Measurements from ENCODE around the gene BCAS3. TPM values are rescaled to one million over a fixed set of nuclear protein-coding genes. Genes with fewer than 3 reads are reported as not detected.

Gene BCAS3
- polyA plus RNA-seq, 1 experiment = 17.5 TPM

GRCh38 chr17:61091096-61091495 is 413.4 kb downstream of the BCAS3 start:
- ChIA-PET POLR2A (no interaction called here), CTCF (interaction anchor here (2.0 kb wide), 1 partner anchor 370 kb away, joined by 6 read pairs; no protein-coding TSS in a partner anchor)
- TF ChIP-seq CTCF (IDR thresholded peaks at IDR 0.05; ENCODE audit: low read depth, low read length) = no peak

GRCh38 chr17:61097781-61098180 is 420.1 kb downstream of the BCAS3 start:
- Histone ChIP-seq H3K9me3 (ENCODE audit: control insufficient read depth, insufficient read depth, low read length) (no peaks in the 10 kb centered on the region), H3K4me3 (ENCODE audit: low read depth, low read length) (no peak overlapping the region), H3K27me3 (ENCODE audit: control insufficient read depth, insufficient read depth, low read length) (no peaks in the 10 kb centered on the region), H3K27ac (ENCODE audit: low read depth, low read length) (no peak overlapping the region)
- DNase-seq (ENCODE audit: low read depth, low spot score) = no peak
- TF ChIP-seq CTCF (IDR thresholded peaks at IDR 0.05; ENCODE audit: low read depth, low read length) = no peak
- ChIA-PET POLR2A (no interaction called here), CTCF (interaction anchor here (0.6 to 0.9 kb wide), 2 partner anchors 25 to 1589 kb away, joined by 3 read pairs; no protein-coding TSS in a partner anchor)

More at GRCh38 chr17:61091096-61091495, 413.4 kb downstream of the BCAS3 start:
- H3K4me3 ChIP-seq (ENCODE audit: low read depth, low read length) = no peak overlapping the region
- no peak for DNase-seq (ENCODE audit: low read depth, low spot score)
- no peaks in the 10 kb centered on the region for H3K9me3 ChIP-seq (ENCODE audit: control insufficient read depth, insufficient read depth, low read length)
- H3K27ac ChIP-seq (ENCODE audit: low read depth, low read length) = no peak overlapping the region
- no peaks in the 10 kb centered on the region for H3K27me3 ChIP-seq (ENCODE audit: control insufficient read depth, insufficient read depth, low read length)

GRCh38 chr17:61106354-61106753 is 428.7 kb downstream of the BCAS3 start:
- POLR2A ChIA-PET = no interaction called here
- no peak for DNase-seq (ENCODE audit: low read depth, low spot score)
- CTCF ChIA-PET = no interaction called here
- Histone ChIP-seq H3K4me3 (ENCODE audit: low read depth, low read length) (no peak overlapping the region), H3K27ac (ENCODE audit: low read depth, low read length) (no peak overlapping the region), H3K27me3 (ENCODE audit: control insufficient read depth, insufficient read depth, low read length) (no peaks in the 10 kb centered on the region), H3K9me3 (ENCODE audit: control insufficient read depth, insufficient read depth, low read length) (no peaks in the 10 kb centered on the region; the same call in 1 of the 2 replicates)
- TF ChIP-seq CTCF (IDR thresholded peaks at IDR 0.05; ENCODE audit: low read depth, low read length) = no peak

GRCh38 chr17:61116577-61116976 is 438.9 kb downstream of the BCAS3 start:
- no peak for TF ChIP-seq CTCF (IDR thresholded peaks at IDR 0.05; ENCODE audit: low read depth, low read length)

GRCh38 chr17:61117983-61118382 is 440.3 kb downstream of the BCAS3 start:
- Histone ChIP-seq H3K9me3 (ENCODE audit: control insufficient read depth, insufficient read depth, low read length) (no peaks in the 10 kb centered on the region), H3K27me3 (ENCODE audit: control insufficient read depth, insufficient read depth, low read length) (no peaks in the 10 kb centered on the region), H3K27ac (ENCODE audit: low read depth, low read length) (no peak overlapping the region), H3K4me3 (ENCODE audit: low read depth, low read length) (no peak overlapping the region)
- CTCF ChIA-PET = no interaction called here
- POLR2A ChIA-PET = no interaction called here
- no peak for TF ChIP-seq CTCF (IDR thresholded peaks at IDR 0.05; ENCODE audit: low read depth, low read length)
- no peak for DNase-seq (ENCODE audit: low read depth, low spot score)

More at GRCh38 chr17:61116577-61116976, 438.9 kb downstream of the BCAS3 start:
- H3K27me3 ChIP-seq (ENCODE audit: control insufficient read depth, insufficient read depth, low read length) = no peaks in the 10 kb centered on the region
- CTCF ChIA-PET = no interaction called here
- POLR2A ChIA-PET = no interaction called here
- no peak overlapping the region for H3K4me3 ChIP-seq (ENCODE audit: low read depth, low read length)
- DNase-seq (ENCODE audit: low read depth, low spot score) = no peak
- no peaks in the 10 kb centered on the region for H3K9me3 ChIP-seq (ENCODE audit: control insufficient read depth, insufficient read depth, low read length)
- H3K27ac ChIP-seq (ENCODE audit: low read depth, low read length) = no peak overlapping the region
